Hippocampal formation (tissue), 2 donors: ENCODE results near the gene ALKBH7.

Source experiments
- DNase-seq, 2 donors: peaks; one replicate each; lab custom pipeline; 2025; lab: John Stamatoyannopoulos, UW

The ALKBH7 gene

DNA sequence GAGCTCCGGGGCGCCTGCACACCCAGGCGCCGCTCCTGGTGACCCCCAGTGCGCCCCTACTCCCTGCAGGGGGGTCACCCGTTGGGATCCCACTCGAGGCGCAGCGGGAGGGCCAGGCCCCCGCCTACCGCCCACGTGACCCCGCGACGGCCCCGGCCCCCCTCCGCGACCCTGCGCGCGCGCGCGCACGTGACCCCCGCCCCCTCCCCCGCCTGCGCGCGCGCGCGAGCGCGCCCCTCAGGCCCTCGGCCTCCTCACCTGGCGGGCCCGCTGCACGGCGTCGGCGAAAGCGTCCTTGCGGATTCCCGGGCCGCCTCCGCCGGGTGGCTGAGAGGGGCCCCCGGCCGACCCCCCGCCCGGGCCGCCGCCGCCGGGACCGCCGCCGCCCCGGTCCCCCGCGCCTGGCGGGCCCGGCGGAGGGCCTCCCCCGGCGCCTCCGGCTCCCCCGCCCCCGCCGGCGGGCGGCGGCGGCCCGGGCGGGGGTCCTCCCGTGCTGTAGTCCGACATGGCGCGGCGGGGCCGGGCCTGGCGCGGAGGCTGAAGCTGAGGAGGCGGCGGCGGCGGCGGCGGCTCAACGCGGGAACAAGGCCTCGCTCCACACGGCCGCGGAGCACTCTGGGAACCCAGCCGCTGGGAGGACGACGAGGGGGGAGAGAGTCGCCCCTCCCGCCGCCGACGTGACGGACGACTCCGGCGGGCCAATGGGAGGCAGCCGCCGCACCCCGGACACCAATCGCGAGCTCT lies 51.8 kb downstream of the ALKBH7 start, which contains the start of gene KHSRP:
TSS of gene KHSRP (minus strand) at position 617 of the 744 bp plus-strand sequence. CDS start at position 507, 110 bp downstream.
- DNase-seq, result no peak
